Stimulated activated CD4-positive, alpha-beta T cell treated with anti-CD3 and anti-CD28 coated beads, Interleukin-12 subunit alpha, Interleukin-12 subunit beta, amount 100 ng/mL, for 4 hours (primary cell): ENCODE measurements around the gene TMPRSS11B.
"Not testable (repeated sequence)": the region's sequence is repeated elsewhere in the genome, so short reads cannot be mapped to it uniquely, and the experiment has no call there.

Experiments used
- DNase-seq: peaks from one replicate; pipeline ENCODE4 v3.0.0-alpha.2; 2020

The TMPRSS11B gene

GRCh38 chr4:68245594-68245993 is at the start of gene TMPRSS11B:
Gene TMPRSS11B, minus strand, starts transcription at chr4:68245694. Its CDS starts 136 bp downstream, at chr4:68245558.
- DNase-seq, result no peak

- no peak for DNase-seq
Observed at GRCh38 chr4:68291256-68291655, 45.8 kb upstream of the TMPRSS11B start.

- no peak for DNase-seq
Observed at GRCh38 chr4:68288393-68288740, 42.9 kb upstream of the TMPRSS11B start.

- DNase-seq, result no peak
Observed at GRCh38 chr4:68287704-68288392, 42.4 kb upstream of the TMPRSS11B start.

- DNase-seq, result no peak
Observed at GRCh38 chr4:68283714-68284113, 38.2 kb upstream of the TMPRSS11B start.

GRCh38 chr4:68283095-68283494 is 37.6 kb upstream of the TMPRSS11B start:
- DNase-seq, result no peak

- DNase-seq, result not testable (repeated sequence)
Observed at GRCh38 chr4:68281796-68282740, 36.6 kb upstream of the TMPRSS11B start.

- DNase-seq, result no peak
Observed at GRCh38 chr4:68278029-68278428, 32.5 kb upstream of the TMPRSS11B start.

- DNase-seq, result no peak
Observed at GRCh38 chr4:68277627-68278026, 32.1 kb upstream of the TMPRSS11B start.

- DNase-seq, result no peak
Observed at GRCh38 chr4:68272860-68273259, 27.4 kb upstream of the TMPRSS11B start.

- no peak for DNase-seq
Observed at GRCh38 chr4:68272380-68272779, 26.9 kb upstream of the TMPRSS11B start.

- no peak for DNase-seq
Observed at GRCh38 chr4:68271851-68272357, 26.4 kb upstream of the TMPRSS11B start.

GRCh38 chr4:68267433-68267944 is 22.0 kb upstream of the TMPRSS11B start:
- no peak for DNase-seq

- no peak for DNase-seq
Observed at GRCh38 chr4:68264875-68265565, 19.5 kb upstream of the TMPRSS11B start.

- DNase-seq, result no peak
Observed at GRCh38 chr4:68259191-68259590, 13.7 kb upstream of the TMPRSS11B start.

GRCh38 chr4:68257719-68258118 is 12.2 kb upstream of the TMPRSS11B start:
- DNase-seq, result no peak

- no peak for DNase-seq
Observed at GRCh38 chr4:68256284-68256683, 10.8 kb upstream of the TMPRSS11B start.

GRCh38 chr4:68250151-68250930 is 4.8 kb upstream of the TMPRSS11B start:
- no peak for DNase-seq

GRCh38 chr4:68249434-68249833 is 3.9 kb upstream of the TMPRSS11B start:
- no peak for DNase-seq

- no peak for DNase-seq
Observed at GRCh38 chr4:68240620-68241019, 4.9 kb downstream of the TMPRSS11B start.

GRCh38 chr4:68228568-68228967 is 16.9 kb downstream of the TMPRSS11B start:
- no peak for DNase-seq

GRCh38 chr4:68218044-68218443 is 27.4 kb downstream of the TMPRSS11B start:
- DNase-seq, result no peak
